Activated B cell treated with CpG ODN at 0.5 μM for 24 hours (primary cell): ENCODE measurements around the gene CTNND2. TPM values are rescaled to one million over a fixed set of nuclear protein-coding genes. Genes with fewer than 3 reads are reported as not detected.

Experiments
- ATAC-seq: fragments of 200-7000 bp; cut with Tn5 transposase; one replicate; pipeline ENCODE4 v1.10.0; 2021; ENCODE audit warnings: low read depth, mild to moderate bottlenecking, moderate library complexity
- CTCF ChIA-PET: fragments of 350-600 bp; sonication (Branson Sonifier 250); formaldehyde crosslinking; loops from one replicate; lab custom pipeline; 2021; ENCODE audit warnings: antibody characterized with exemption; lab: Charles Lee
- POLR2A ChIA-PET: fragments of 350-600 bp; sonication (Branson Sonifier 250); formaldehyde crosslinking; loops from one replicate; lab custom pipeline; 2021; ENCODE audit warnings: antibody characterized with exemption; lab: Charles Lee
- DNase-seq: peaks from one replicate; pipeline ENCODE4 v3.0.0; 2022
- H3K27ac Mint-ChIP-seq: one replicate; pipeline ENCODE4 v1.8.0; 2020; ENCODE audit warnings: mixed read lengths
- H3K27me3 Mint-ChIP-seq: one replicate; pipeline ENCODE4 v1.8.0; 2021; ENCODE audit warnings: mixed read lengths
- H3K36me3 Mint-ChIP-seq: one replicate; pipeline ENCODE4 v1.8.0; 2021; ENCODE audit warnings: low read depth, mixed read lengths
- H3K4me1 Mint-ChIP-seq: one replicate; pipeline ENCODE4 v1.8.0; 2021; ENCODE audit warnings: mixed read lengths
- H3K4me3 Mint-ChIP-seq: one replicate; pipeline ENCODE4 v1.8.0; 2020; ENCODE audit warnings: mild to moderate bottlenecking, mixed read lengths
- H3K9me3 Mint-ChIP-seq: one replicate; pipeline ENCODE4 v1.8.0; 2020; ENCODE audit warnings: mixed read lengths
- intact Hi-C: fragments of 100-400 bp; cut with micrococcal nuclease; formaldehyde crosslinking; loops from one replicate; pipeline ENCODE4 v1.15.1; 2024
- total RNA-seq: library from RNA; stranded (reverse); gene quantifications from 2 replicates; pipeline ENCODE4 v1.2.3, GENCODE V29; 2022
- TF ChIP-seq, protein P1 (sequence below): fragments of 200-600 bp; IDR thresholded peaks from one replicate; pipeline ENCODE4 v1.8.0; 2022; ENCODE audit warnings: antibody characterized with exemption, mild to moderate bottlenecking

The CTNND2 gene
- total RNA-seq, 1 donor from 2014 or later, result not detected

- no peak overlapping the region for H3K4me3 Mint-ChIP-seq
- ChIA-PET CTCF (no interaction called here), POLR2A (no interaction called here)
- intact Hi-C loops, result no loop called here
- DNase-seq, result no peak
- no peaks in the 10 kb centered on the region for H3K9me3 Mint-ChIP-seq
- H3K4me1 Mint-ChIP-seq, result peaks cover 7% of the 10 kb centered on the region
- no peaks in the 10 kb centered on the region for H3K36me3 Mint-ChIP-seq
- H3K27ac Mint-ChIP-seq, result no peak overlapping the region
- no peak for ATAC-seq
- H3K27me3 Mint-ChIP-seq, result peaks cover 31% of the 10 kb centered on the region
- TF ChIP-seq, protein P1, sequence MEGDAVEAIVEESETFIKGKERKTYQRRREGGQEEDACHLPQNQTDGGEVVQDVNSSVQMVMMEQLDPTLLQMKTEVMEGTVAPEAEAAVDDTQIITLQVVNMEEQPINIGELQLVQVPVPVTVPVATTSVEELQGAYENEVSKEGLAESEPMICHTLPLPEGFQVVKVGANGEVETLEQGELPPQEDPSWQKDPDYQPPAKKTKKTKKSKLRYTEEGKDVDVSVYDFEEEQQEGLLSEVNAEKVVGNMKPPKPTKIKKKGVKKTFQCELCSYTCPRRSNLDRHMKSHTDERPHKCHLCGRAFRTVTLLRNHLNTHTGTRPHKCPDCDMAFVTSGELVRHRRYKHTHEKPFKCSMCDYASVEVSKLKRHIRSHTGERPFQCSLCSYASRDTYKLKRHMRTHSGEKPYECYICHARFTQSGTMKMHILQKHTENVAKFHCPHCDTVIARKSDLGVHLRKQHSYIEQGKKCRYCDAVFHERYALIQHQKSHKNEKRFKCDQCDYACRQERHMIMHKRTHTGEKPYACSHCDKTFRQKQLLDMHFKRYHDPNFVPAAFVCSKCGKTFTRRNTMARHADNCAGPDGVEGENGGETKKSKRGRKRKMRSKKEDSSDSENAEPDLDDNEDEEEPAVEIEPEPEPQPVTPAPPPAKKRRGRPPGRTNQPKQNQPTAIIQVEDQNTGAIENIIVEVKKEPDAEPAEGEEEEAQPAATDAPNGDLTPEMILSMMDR, result no peak
These were observed 2.3 kb upstream of the CTNND2 start for GRCh38 chr5:11906497-11906896.

GRCh38 chr5:11905206-11905605 is 960 bp upstream of the CTNND2 start:
- Mint-ChIP-seq H3K36me3 (no peaks in the 10 kb centered on the region), H3K9me3 (no peaks in the 10 kb centered on the region), H3K4me1 (peaks cover 7% of the 10 kb centered on the region), H3K27ac (no peak overlapping the region), H3K4me3 (no peak overlapping the region), H3K27me3 (peaks cover 33% of the 10 kb centered on the region)
- CTCF ChIA-PET, result no interaction called here
- ATAC-seq (no peak), DNase-seq (no peak)
- TF ChIP-seq, protein P1, result no peak
- intact Hi-C loops, result no loop called here
- POLR2A ChIA-PET, result no interaction called here

DNA sequence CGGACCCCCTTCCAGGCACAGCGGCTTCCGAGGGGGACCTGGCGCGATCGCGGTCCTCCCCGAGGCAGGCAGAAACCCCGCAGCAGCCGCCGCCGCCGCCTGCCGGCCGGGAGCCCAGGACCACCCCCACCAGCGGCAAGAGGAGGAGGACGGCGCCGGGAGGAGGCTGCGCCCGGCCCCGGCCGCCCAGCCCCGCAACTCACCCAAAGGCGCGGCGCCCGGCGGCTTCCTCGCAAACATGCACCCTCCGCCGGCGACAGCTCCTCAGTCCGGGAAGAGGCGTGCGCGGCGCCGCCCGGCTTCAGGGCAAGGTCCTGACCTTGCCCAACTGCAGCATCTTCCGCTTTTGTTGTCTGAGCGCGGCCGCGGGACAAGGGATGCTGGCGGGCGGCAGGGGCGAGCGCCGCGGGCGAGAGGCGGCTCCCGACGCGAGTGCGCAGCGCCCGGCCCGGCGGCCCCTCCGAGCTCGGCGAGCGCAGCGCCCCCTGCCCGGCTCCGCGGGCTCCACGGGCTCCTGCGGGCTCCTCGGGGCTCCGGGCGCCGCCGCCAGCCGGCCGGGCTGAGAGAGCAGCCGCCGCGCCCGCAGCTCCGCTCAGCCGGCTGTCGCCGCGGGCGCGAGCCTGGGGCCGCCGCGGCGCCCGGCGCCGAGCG is 507 bp downstream of the CTNND2 start:
- Mint-ChIP-seq H3K36me3 (no peaks in the 10 kb centered on the region), H3K9me3 (no peaks in the 10 kb centered on the region), H3K27ac (no peak overlapping the region), H3K4me1 (peaks cover 7% of the 10 kb centered on the region), H3K27me3 (peaks cover 33% of the 10 kb centered on the region), H3K4me3 (no peak overlapping the region)
- intact Hi-C loops, result no loop called here
- ATAC-seq (no peak), DNase-seq (no peak)
- ChIA-PET CTCF (no interaction called here), POLR2A (no interaction called here)
- TF ChIP-seq, protein P1, result no peak

DNA sequence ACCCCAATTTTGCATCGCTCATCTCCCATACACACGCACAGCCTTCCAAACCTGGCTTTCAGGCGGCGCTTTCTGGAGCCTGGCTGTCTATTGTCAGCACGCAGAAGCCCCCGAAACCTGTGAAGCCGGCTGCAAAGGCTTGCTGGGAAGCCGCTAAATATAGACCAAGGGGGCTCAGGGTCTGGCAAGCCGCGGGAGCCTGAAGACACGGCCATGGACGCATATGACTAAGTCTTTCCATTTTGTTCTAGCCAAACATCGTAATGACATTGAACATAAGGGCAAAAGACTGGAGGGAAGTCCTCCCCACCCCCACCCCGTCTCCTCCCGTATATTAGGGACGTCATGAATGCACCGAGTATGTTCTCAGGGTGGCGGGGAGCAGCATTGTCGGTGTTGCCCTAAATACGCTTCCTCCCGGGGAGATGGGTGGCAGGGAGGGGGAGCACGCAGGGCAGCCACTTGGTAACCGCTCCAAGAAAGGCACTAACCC is 1.1 kb downstream of the CTNND2 start:
- DNase-seq (no peak), ATAC-seq (no peak)
- Mint-ChIP-seq H3K9me3 (no peaks in the 10 kb centered on the region), H3K4me3 (no peak overlapping the region), H3K4me1 (peaks cover 7% of the 10 kb centered on the region), H3K36me3 (no peaks in the 10 kb centered on the region), H3K27ac (no peak overlapping the region), H3K27me3 (peaks cover 33% of the 10 kb centered on the region)
- POLR2A ChIA-PET, result no interaction called here
- intact Hi-C loops, result no loop called here
- TF ChIP-seq, protein P1, result no peak
- CTCF ChIA-PET, result no interaction called here

GRCh38 chr5:11902201-11902619 is 2.0 kb downstream of the CTNND2 start:
- DNase-seq, result no peak
- no peak for ATAC-seq
- CTCF ChIA-PET, result no interaction called here
- H3K36me3 Mint-ChIP-seq, result no peaks in the 10 kb centered on the region
- no peak overlapping the region for H3K27ac Mint-ChIP-seq
- H3K4me3 Mint-ChIP-seq, result no peak overlapping the region
- intact Hi-C loops, result no loop called here
- peaks cover 33% of the 10 kb centered on the region for H3K27me3 Mint-ChIP-seq
- peaks cover 7% of the 10 kb centered on the region for H3K4me1 Mint-ChIP-seq
- TF ChIP-seq, protein P1, result no peak
- no peaks in the 10 kb centered on the region for H3K9me3 Mint-ChIP-seq
- POLR2A ChIA-PET, result no interaction called here
